Stimulated activated CD4-positive, alpha-beta T cell treated with anti-CD3 and anti-CD28 coated beads, Interleukin-15, amount 100 ng/mL, for 1 hour (primary cell): ENCODE data around the gene FECH.
"Not testable (repeated sequence)": the region's sequence is repeated elsewhere in the genome, so short reads cannot be mapped to it uniquely, and the experiment has no call there.

ENCODE experiments used
- DNase-seq, 2 donors: peaks; one replicate each; pipeline ENCODE4 v3.0.0-alpha.2; 2020; ENCODE audit warnings: low read depth in 1 of 2, low spot score in 1 of 2

The FECH gene

GRCh38 chr18:57533006-57533867 is 53.3 kb downstream of the FECH start:
- DNase-seq: no peak

- DNase-seq: no peak
Observed at GRCh38 chr18:57529151-57529550, 57.4 kb downstream of the FECH start.

- no peak for DNase-seq
Observed at GRCh38 chr18:57527556-57528229, 58.8 kb downstream of the FECH start.

GRCh38 chr18:57523171-57523956 is 63.1 kb downstream of the FECH start:
- no peak for DNase-seq

- DNase-seq: not testable (repeated sequence)
Observed at GRCh38 chr18:57522348-57522747, 64.2 kb downstream of the FECH start.

- no peak for DNase-seq
Observed at GRCh38 chr18:57519668-57520424, 66.7 kb downstream of the FECH start.

GRCh38 chr18:57518533-57518932 is 68.0 kb downstream of the FECH start:
- DNase-seq: no peak

- no peak for DNase-seq
Observed at GRCh38 chr18:57516056-57516455, 70.4 kb downstream of the FECH start.

- no peak for DNase-seq
Observed at GRCh38 chr18:57505231-57505630, 81.3 kb downstream of the FECH start.

GRCh38 chr18:57502624-57503023 is 83.9 kb downstream of the FECH start:
- no peak for DNase-seq

- no peak for DNase-seq
Observed at GRCh38 chr18:57498682-57499256, 87.7 kb downstream of the FECH start.
